ENCODE data around the gene METTL24. TPM values are rescaled to one million over a fixed set of nuclear protein-coding genes. Genes with fewer than 3 reads are reported as not detected.

Gene METTL24
- total and polyA plus RNA-seq, 10 of the 15 experiments (the other 5 are each of a cell fraction or from before 2014, with no cell fraction given), result 0.20 TPM; not detected in 9

DNA sequence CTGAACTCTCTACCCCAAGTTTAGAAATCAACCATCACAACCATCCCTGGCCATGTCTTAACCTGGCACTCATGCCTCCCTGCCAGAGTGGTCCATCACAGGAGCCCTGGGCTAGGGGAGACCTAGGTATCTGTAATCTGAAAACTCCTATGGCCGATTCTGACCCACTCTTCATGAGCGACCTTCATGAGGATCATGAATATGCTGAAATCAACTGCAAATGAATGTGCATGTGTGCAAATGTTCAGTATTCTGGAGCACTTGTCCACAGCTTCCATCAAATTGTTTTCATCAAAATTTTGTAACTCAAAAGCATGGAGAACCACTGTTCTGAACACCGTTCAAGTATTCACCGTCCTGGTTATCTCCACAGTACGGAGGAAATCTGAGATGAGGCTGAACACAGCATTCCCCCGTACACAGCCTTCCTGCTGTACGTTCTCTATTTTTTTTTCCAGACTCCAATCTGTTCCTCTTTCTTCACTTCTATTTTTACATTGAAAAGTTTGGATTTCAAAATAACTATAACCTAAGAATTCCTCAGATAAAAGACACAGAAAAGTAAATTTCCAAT, 17.7 kb downstream of the METTL24 start (continued):
- TF ChIP-seq, protein P1, sequence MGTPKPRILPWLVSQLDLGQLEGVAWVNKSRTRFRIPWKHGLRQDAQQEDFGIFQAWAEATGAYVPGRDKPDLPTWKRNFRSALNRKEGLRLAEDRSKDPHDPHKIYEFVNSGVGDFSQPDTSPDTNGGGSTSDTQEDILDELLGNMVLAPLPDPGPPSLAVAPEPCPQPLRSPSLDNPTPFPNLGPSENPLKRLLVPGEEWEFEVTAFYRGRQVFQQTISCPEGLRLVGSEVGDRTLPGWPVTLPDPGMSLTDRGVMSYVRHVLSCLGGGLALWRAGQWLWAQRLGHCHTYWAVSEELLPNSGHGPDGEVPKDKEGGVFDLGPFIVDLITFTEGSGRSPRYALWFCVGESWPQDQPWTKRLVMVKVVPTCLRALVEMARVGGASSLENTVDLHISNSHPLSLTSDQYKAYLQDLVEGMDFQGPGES (IDR thresholded peaks at IDR 0.05), result no peak
- no peak for TF ChIP-seq CREM (IDR thresholded peaks at IDR 0.05; ENCODE audit: low read depth)
- no peak for TF ChIP-seq SMAD5 (IDR thresholded peaks at IDR 0.05; ENCODE audit: low read depth)
- TF ChIP-seq EP300 (IDR thresholded peaks at IDR 0.05; ENCODE audit: borderline replicate concordance in 1 of 2, control insufficient read depth in 1 of 2, low read depth in 2 of 2, low read length in 2 of 2), result no peak
- no peak for TF ChIP-seq JUND (IDR thresholded peaks at IDR 0.05; ENCODE audit: low read depth, low read length)
- TF ChIP-seq CHD4 (IDR thresholded peaks at IDR 0.05), result no peak
- TF ChIP-seq, protein P2, sequence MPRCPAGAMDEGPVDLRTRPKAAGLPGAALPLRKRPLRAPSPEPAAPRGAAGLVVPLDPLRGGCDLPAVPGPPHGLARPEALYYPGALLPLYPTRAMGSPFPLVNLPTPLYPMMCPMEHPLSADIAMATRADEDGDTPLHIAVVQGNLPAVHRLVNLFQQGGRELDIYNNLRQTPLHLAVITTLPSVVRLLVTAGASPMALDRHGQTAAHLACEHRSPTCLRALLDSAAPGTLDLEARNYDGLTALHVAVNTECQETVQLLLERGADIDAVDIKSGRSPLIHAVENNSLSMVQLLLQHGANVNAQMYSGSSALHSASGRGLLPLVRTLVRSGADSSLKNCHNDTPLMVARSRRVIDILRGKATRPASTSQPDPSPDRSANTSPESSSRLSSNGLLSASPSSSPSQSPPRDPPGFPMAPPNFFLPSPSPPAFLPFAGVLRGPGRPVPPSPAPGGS (IDR thresholded peaks at IDR 0.05; ENCODE audit: borderline replicate concordance, insufficient read depth, low read depth, low read length, poor library complexity, severe bottlenecking), result no peak
- no peak for TF ChIP-seq ZNF24 (IDR thresholded peaks at IDR 0.05)
- no peak for TF ChIP-seq NFXL1 (IDR thresholded peaks at IDR 0.05; ENCODE audit: borderline replicate concordance)

DNA sequence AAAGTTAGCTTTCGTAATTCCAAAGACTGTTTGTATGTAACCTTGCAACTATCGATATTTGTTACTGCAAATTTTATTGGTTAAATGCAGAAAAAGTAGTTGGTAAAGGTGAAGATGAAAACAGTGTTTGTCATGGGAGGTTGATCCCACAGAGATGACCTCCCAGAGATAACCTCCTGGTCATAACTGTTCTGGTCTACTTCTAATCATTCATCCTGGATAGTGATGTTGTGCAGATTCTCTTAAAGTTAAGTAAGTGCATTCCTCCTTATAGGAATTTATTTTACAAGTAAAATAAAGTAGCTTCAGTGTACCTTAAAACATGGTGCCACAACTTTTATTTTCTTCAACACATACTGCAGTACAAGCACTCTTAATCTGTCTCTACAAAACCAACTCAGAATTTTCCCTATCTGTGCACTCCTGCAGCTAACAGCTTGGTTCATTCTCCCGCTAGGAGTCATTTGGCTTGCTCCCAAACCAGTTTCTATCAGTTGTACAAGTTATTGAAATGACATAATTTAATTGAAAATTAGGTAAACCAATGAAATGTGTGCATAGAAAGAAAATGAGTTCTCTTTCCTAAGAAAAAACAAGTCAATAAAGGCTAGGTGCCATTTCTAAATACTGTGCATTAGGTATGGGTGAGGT, 19.2 kb downstream of the METTL24 start:
- CTCF ChIA-PET, result interaction anchor here (0.6 to 1.1 kb wide), 2 partner anchors 64 to 159 kb away, joined by 3 read pairs; partner anchors contain the start of gene WASF1
- FAIRE-seq, result no peak
- 29% methylated on average over 3 of the region's 3 CpGs for WGBS (ENCODE audit: insufficient coverage, insufficient replicate concordance, low lambda C conversion rate, missing lambda C conversion rate)

More for the DNA sequence above, 19.2 kb downstream of the METTL24 start:
- H3K79me2 ChIP-seq (ENCODE audit: control insufficient read depth, insufficient read depth, low read length), result no peaks in the 10 kb centered on the region
- no peak for DNase-seq (ENCODE audit: low read depth, low spot score)
- H3K4me3 ChIP-seq, result no peak overlapping the region
- no peaks in the 10 kb centered on the region for H4K20me1 ChIP-seq (ENCODE audit: control insufficient read depth, insufficient read depth)
- ATAC-seq, result no peak
- H3K27me3 ChIP-seq (replicated peaks in 1 of 2; ENCODE audit: control insufficient read depth in 2 of 2, insufficient read depth in 2 of 2, low read length in 1 of 2), result no peaks in the 10 kb centered on the region
- ChIA-PET RAD21 (ENCODE audit: unreplicated experiment) (interaction anchor here (1.1 to 1.5 kb wide), 2 partner anchors 133 to 160 kb away, joined by 3 read pairs; no protein-coding TSS in a partner anchor), POLR2A (no interaction called here), SMC1A (ENCODE audit: uncharacterized antibody, unreplicated experiment) (no interaction called here)
- no peak overlapping the region for H3K4me2 ChIP-seq (ENCODE audit: control insufficient read depth, insufficient read depth)
- no peak overlapping the region for H3K9ac ChIP-seq (ENCODE audit: control insufficient read depth, insufficient read depth, low read length)
- in situ Hi-C loops (cut with MboI) (no loop called here), intact Hi-C loops (cut with micrococcal nuclease; ENCODE audit: unreplicated experiment) (no loop called here)
- no TSS peak for BruUV-seq (replicated peaks)
- TF ChIP-seq BRCA1 (IDR thresholded peaks at IDR 0.05; ENCODE audit: low read depth, low read length), result no peak
- TF ChIP-seq MXI1 (IDR thresholded peaks at IDR 0.05; ENCODE audit: low read depth, low read length), result no peak
- TF ChIP-seq TCF3 (IDR thresholded peaks at IDR 0.05; ENCODE audit: borderline replicate concordance, insufficient read depth, low read depth, low read length), result no peak
- TF ChIP-seq, protein P3, sequence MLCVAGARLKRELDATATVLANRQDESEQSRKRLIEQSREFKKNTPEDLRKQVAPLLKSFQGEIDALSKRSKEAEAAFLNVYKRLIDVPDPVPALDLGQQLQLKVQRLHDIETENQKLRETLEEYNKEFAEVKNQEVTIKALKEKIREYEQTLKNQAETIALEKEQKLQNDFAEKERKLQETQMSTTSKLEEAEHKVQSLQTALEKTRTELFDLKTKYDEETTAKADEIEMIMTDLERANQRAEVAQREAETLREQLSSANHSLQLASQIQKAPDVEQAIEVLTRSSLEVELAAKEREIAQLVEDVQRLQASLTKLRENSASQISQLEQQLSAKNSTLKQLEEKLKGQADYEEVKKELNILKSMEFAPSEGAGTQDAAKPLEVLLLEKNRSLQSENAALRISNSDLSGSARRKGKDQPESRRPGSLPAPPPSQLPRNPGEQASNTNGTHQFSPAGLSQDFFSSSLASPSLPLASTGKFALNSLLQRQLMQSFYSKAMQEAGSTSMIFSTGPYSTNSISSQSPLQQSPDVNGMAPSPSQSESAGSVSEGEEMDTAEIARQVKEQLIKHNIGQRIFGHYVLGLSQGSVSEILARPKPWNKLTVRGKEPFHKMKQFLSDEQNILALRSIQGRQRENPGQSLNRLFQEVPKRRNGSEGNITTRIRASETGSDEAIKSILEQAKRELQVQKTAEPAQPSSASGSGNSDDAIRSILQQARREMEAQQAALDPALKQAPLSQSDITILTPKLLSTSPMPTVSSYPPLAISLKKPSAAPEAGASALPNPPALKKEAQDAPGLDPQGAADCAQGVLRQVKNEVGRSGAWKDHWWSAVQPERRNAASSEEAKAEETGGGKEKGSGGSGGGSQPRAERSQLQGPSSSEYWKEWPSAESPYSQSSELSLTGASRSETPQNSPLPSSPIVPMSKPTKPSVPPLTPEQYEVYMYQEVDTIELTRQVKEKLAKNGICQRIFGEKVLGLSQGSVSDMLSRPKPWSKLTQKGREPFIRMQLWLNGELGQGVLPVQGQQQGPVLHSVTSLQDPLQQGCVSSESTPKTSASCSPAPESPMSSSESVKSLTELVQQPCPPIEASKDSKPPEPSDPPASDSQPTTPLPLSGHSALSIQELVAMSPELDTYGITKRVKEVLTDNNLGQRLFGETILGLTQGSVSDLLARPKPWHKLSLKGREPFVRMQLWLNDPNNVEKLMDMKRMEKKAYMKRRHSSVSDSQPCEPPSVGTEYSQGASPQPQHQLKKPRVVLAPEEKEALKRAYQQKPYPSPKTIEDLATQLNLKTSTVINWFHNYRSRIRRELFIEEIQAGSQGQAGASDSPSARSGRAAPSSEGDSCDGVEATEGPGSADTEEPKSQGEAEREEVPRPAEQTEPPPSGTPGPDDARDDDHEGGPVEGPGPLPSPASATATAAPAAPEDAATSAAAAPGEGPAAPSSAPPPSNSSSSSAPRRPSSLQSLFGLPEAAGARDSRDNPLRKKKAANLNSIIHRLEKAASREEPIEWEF (IDR thresholded peaks at IDR 0.05; ENCODE audit: insufficient replicate concordance, low read depth, low read length), result no peak
- no peak for TF ChIP-seq NR2C2 (IDR thresholded peaks at IDR 0.05; ENCODE audit: borderline replicate concordance, control insufficient read depth, insufficient read length, low read depth)
- H3K36me3 ChIP-seq (ENCODE audit: control insufficient read depth in 2 of 2, insufficient read depth in 2 of 2, low read length in 1 of 2), result no peaks in the 10 kb centered on the region
- no peak overlapping the region for H2AFZ ChIP-seq (ENCODE audit: control insufficient read depth, low read depth, low read length)
- H3K4me1 ChIP-seq (ENCODE audit: control insufficient read depth, insufficient read depth, low read length), result no peaks in the 10 kb centered on the region
- no peak overlapping the region for H3K27ac ChIP-seq (ENCODE audit: control insufficient read depth, insufficient read depth)
- no peaks in the 10 kb centered on the region for H3K9me3 ChIP-seq (replicated peaks; ENCODE audit: control insufficient read depth, insufficient read depth, low read length)

All from GM12878 (cell line).